ENCODE measurements around the gene GTPBP10.

GTPBP10 gene

GRCh38 chr7:90430614-90431460, 84.3 kb downstream of the GTPBP10 start:
- Histone ChIP-seq H3K9ac (ENCODE audit: insufficient read length) (peak overlapping the region; percentile 47), H3K4me3 (no peak overlapping the region), H3K27ac (peak overlapping the region; percentile 48), H3K36me3 (ENCODE audit: insufficient read depth, low read length) (no peaks in the 10 kb centered on the region), H3K9me3 (ENCODE audit: low read depth, low read length) (no peaks in the 10 kb centered on the region; the same call in 1 of the 2 replicates)
- TF ChIP-seq FOXP2 (optimal IDR thresholded peaks at IDR 0.05; ENCODE audit: control extremely low read depth, extremely low read length, insufficient read depth) (no peak), EZH2 (IDR thresholded peaks at IDR 0.05) (no peak), POLR2AphosphoS5 (IDR thresholded peaks at IDR 0.05; ENCODE audit: borderline replicate concordance, low read depth, low read length) (no peak)
- DNase-seq (ENCODE audit: low read depth, low spot score) = no peak

- TF ChIP-seq FOXP2 (optimal IDR thresholded peaks at IDR 0.05; ENCODE audit: control extremely low read depth, extremely low read length, insufficient read depth) = no peak
- TF ChIP-seq EZH2 (IDR thresholded peaks at IDR 0.05) = no peak
- TF ChIP-seq POLR2AphosphoS5 (IDR thresholded peaks at IDR 0.05; ENCODE audit: borderline replicate concordance, low read depth, low read length) = no peak
- Histone ChIP-seq H3K9ac (ENCODE audit: insufficient read length) (no peak overlapping the region), H3K9me3 (ENCODE audit: low read depth, low read length) (no peaks in the 10 kb centered on the region; the same call in 1 of the 2 replicates), H3K27ac (no peak overlapping the region), H3K36me3 (ENCODE audit: insufficient read depth, low read length) (no peaks in the 10 kb centered on the region), H3K4me3 (no peak overlapping the region)
- DNase-seq (ENCODE audit: low read depth, low spot score) = no peak
Observed at GRCh38 chr7:90432752-90433151, 86.2 kb downstream of the GTPBP10 start.

- Histone ChIP-seq H3K9ac (ENCODE audit: insufficient read length) (no peak overlapping the region), H3K36me3 (ENCODE audit: insufficient read depth, low read length) (no peaks in the 10 kb centered on the region), H3K4me3 (no peak overlapping the region), H3K27ac (no peak overlapping the region), H3K9me3 (ENCODE audit: low read depth, low read length) (no peaks in the 10 kb centered on the region; the same call in 1 of the 2 replicates)
- DNase-seq (ENCODE audit: low read depth, low spot score) = no peak
- TF ChIP-seq EZH2 (IDR thresholded peaks at IDR 0.05) (no peak), POLR2AphosphoS5 (IDR thresholded peaks at IDR 0.05; ENCODE audit: borderline replicate concordance, low read depth, low read length) (no peak), FOXP2 (optimal IDR thresholded peaks at IDR 0.05; ENCODE audit: control extremely low read depth, extremely low read length, insufficient read depth) (no peak)
Observed at GRCh38 chr7:90433221-90433620, 86.7 kb downstream of the GTPBP10 start.

All from SK-N-MC (cell line).